HG02610 (cell line): ENCODE results near the gene CREB5.

ENCODE experiments used
- ATAC-seq: cut with Tn5 transposase; IDR thresholded peaks from one replicate; pipeline ENCODE4 v1.9.1; 2021; ENCODE audit warnings: mild to moderate bottlenecking, moderate library complexity; ENCODE audit not compliant: unreplicated experiment

CREB5 gene

GRCh38 chr7:28507525-28508282 lies 95.4 kb downstream of the CREB5 start:
- ATAC-seq: no peak

GRCh38 chr7:28509251-28510025 lies 97.1 kb downstream of the CREB5 start:
- peak; percentile 84 for ATAC-seq

GRCh38 chr7:28510026-28510369 lies 97.7 kb downstream of the CREB5 start:
- no peak for ATAC-seq

- no peak for ATAC-seq
Measured at GRCh38 chr7:28512668-28513440, 100.5 kb downstream of the CREB5 start.

- no peak for ATAC-seq
Measured at GRCh38 chr7:28516390-28517172, 104.3 kb downstream of the CREB5 start.

GRCh38 chr7:28517206-28517605 lies 104.9 kb downstream of the CREB5 start:
- no peak for ATAC-seq

- ATAC-seq: no peak
Measured at GRCh38 chr7:28517606-28518005, 105.3 kb downstream of the CREB5 start.

GRCh38 chr7:28520074-28521015 lies 108.0 kb downstream of the CREB5 start:
- ATAC-seq: no peak

- ATAC-seq: no peak
Measured at GRCh38 chr7:28524978-28525377, 112.7 kb downstream of the CREB5 start.

GRCh38 chr7:28528899-28529298 lies 116.6 kb downstream of the CREB5 start:
- no peak for ATAC-seq

- ATAC-seq: no peak
Measured at GRCh38 chr7:28529755-28530154, 117.4 kb downstream of the CREB5 start.

- ATAC-seq: no peak
Measured at GRCh38 chr7:28530175-28530802, 118.0 kb downstream of the CREB5 start.

GRCh38 chr7:28530803-28531175 lies 118.5 kb downstream of the CREB5 start:
- ATAC-seq: no peak

- ATAC-seq: no peak
Measured at GRCh38 chr7:28531291-28531690, 119.0 kb downstream of the CREB5 start.

GRCh38 chr7:28532181-28532580 lies 119.9 kb downstream of the CREB5 start:
- ATAC-seq: no peak

GRCh38 chr7:28533267-28533666 lies 120.9 kb downstream of the CREB5 start:
- no peak for ATAC-seq

- ATAC-seq: no peak
Measured at GRCh38 chr7:28533731-28534531, 121.6 kb downstream of the CREB5 start.

- ATAC-seq: no peak
Measured at GRCh38 chr7:28536259-28536658, 123.9 kb downstream of the CREB5 start.
